Stimulated activated memory B cell treated with anti-CD40 and anti-IgM and Interleukin-4, amounts not matched to agents 10 μg/mL and 1 μg/mL and 100 μg/mL, for 72 hours (primary cell): Measurements from ENCODE around the gene A1CF.
"Not testable (repeated sequence)": the region's sequence is repeated elsewhere in the genome, so short reads cannot be mapped to it uniquely, and the experiment has no call there.

ENCODE experiments used
- ATAC-seq: fragments of 150-1000 bp; cut with Tn5 transposase; 2 replicates; pipeline ENCODE4 v1.10.0; 2021
- H3K27ac Mint-ChIP-seq: one replicate; pipeline ENCODE4 v1.8.0; 2022; ENCODE audit warnings: mild to moderate bottlenecking, mixed read lengths
- H3K27me3 Mint-ChIP-seq: one replicate; pipeline ENCODE4 v1.8.0; 2022; ENCODE audit warnings: mixed read lengths
- H3K36me3 Mint-ChIP-seq: one replicate; pipeline ENCODE4 v1.8.0; 2022; ENCODE audit warnings: mixed read lengths
- H3K4me1 Mint-ChIP-seq: one replicate; pipeline ENCODE4 v1.8.0; 2022; ENCODE audit warnings: mixed read lengths
- H3K4me3 Mint-ChIP-seq: one replicate; pipeline ENCODE4 v1.8.0; 2022; ENCODE audit warnings: mild to moderate bottlenecking, moderate library complexity, mixed read lengths
- H3K9me3 Mint-ChIP-seq: one replicate; pipeline ENCODE4 v1.8.0; 2022; ENCODE audit warnings: mixed read lengths

The A1CF gene

GRCh38 chr10:50884302-50884701, 1.1 kb downstream of the A1CF start:
- Mint-ChIP-seq H3K27me3 (peaks cover 15% of the 10 kb centered on the region), H3K4me1 (no peaks in the 10 kb centered on the region), H3K9me3 (no peaks in the 10 kb centered on the region), H3K27ac (no peak overlapping the region), H3K4me3 (no peak overlapping the region), H3K36me3 (no peaks in the 10 kb centered on the region)
- ATAC-seq = no peak

GRCh38 chr10:50883629-50884028, 1.8 kb downstream of the A1CF start:
- ATAC-seq = no peak
- Mint-ChIP-seq H3K9me3 (no peaks in the 10 kb centered on the region), H3K27ac (no peak overlapping the region), H3K27me3 (peaks cover 15% of the 10 kb centered on the region), H3K4me3 (no peak overlapping the region), H3K36me3 (no peaks in the 10 kb centered on the region), H3K4me1 (no peaks in the 10 kb centered on the region)

GRCh38 chr10:50882540-50882983, 2.9 kb downstream of the A1CF start:
- Mint-ChIP-seq H3K27ac (no peak overlapping the region), H3K9me3 (no peaks in the 10 kb centered on the region), H3K36me3 (no peaks in the 10 kb centered on the region), H3K4me3 (no peak overlapping the region), H3K4me1 (no peaks in the 10 kb centered on the region), H3K27me3 (peaks cover 15% of the 10 kb centered on the region)
- no peak for ATAC-seq

- not testable (repeated sequence) for ATAC-seq, H3K4me3 Mint-ChIP-seq, H3K4me1 Mint-ChIP-seq, H3K27ac Mint-ChIP-seq, H3K9me3 Mint-ChIP-seq, H3K36me3 Mint-ChIP-seq, H3K27me3 Mint-ChIP-seq
Observed at GRCh38 chr10:50881046-50881445, 4.4 kb downstream of the A1CF start.

- Mint-ChIP-seq H3K9me3 (no peaks in the 10 kb centered on the region), H3K4me3 (no peak overlapping the region), H3K36me3 (no peaks in the 10 kb centered on the region), H3K4me1 (no peaks in the 10 kb centered on the region), H3K27ac (no peak overlapping the region), H3K27me3 (no peaks in the 10 kb centered on the region)
- ATAC-seq = no peak
Observed at GRCh38 chr10:50876429-50876828, 9.0 kb downstream of the A1CF start.

- H3K36me3 Mint-ChIP-seq = no peaks in the 10 kb centered on the region
- no peak overlapping the region for H3K27ac Mint-ChIP-seq
- no peak overlapping the region for H3K4me3 Mint-ChIP-seq
- no peaks in the 10 kb centered on the region for H3K9me3 Mint-ChIP-seq
- no peaks in the 10 kb centered on the region for H3K27me3 Mint-ChIP-seq
- H3K4me1 Mint-ChIP-seq = no peaks in the 10 kb centered on the region
- no peak for ATAC-seq
Observed at GRCh38 chr10:50874723-50875122, 10.7 kb downstream of the A1CF start.

GRCh38 chr10:50866317-50866716, 19.1 kb downstream of the A1CF start:
- no peaks in the 10 kb centered on the region for H3K36me3 Mint-ChIP-seq
- no peaks in the 10 kb centered on the region for H3K9me3 Mint-ChIP-seq
- H3K27me3 Mint-ChIP-seq = peaks cover 18% of the 10 kb centered on the region
- H3K27ac Mint-ChIP-seq = no peak overlapping the region
- no peak for ATAC-seq
- no peaks in the 10 kb centered on the region for H3K4me1 Mint-ChIP-seq
- no peak overlapping the region for H3K4me3 Mint-ChIP-seq

- Mint-ChIP-seq H3K9me3 (no peaks in the 10 kb centered on the region), H3K4me1 (no peaks in the 10 kb centered on the region), H3K4me3 (no peak overlapping the region), H3K27ac (no peak overlapping the region), H3K27me3 (peaks cover 16% of the 10 kb centered on the region), H3K36me3 (no peaks in the 10 kb centered on the region)
- ATAC-seq = no peak
Observed at GRCh38 chr10:50862719-50863118, 22.7 kb downstream of the A1CF start.

GRCh38 chr10:50861370-50861769, 24.1 kb downstream of the A1CF start:
- peaks cover 2% of the 10 kb centered on the region for H3K27me3 Mint-ChIP-seq

GRCh38 chr10:50857579-50857978, 27.8 kb downstream of the A1CF start:
- no peaks in the 10 kb centered on the region for H3K9me3 Mint-ChIP-seq
- H3K27me3 Mint-ChIP-seq = no peaks in the 10 kb centered on the region
- H3K27ac Mint-ChIP-seq = no peak overlapping the region
- no peaks in the 10 kb centered on the region for H3K4me1 Mint-ChIP-seq
- no peak for ATAC-seq
- no peak overlapping the region for H3K4me3 Mint-ChIP-seq
- no peaks in the 10 kb centered on the region for H3K36me3 Mint-ChIP-seq

More at GRCh38 chr10:50861370-50861769, 24.1 kb downstream of the A1CF start:
- Mint-ChIP-seq H3K4me1 (no peaks in the 10 kb centered on the region), H3K4me3 (no peak overlapping the region), H3K27ac (no peak overlapping the region), H3K9me3 (no peaks in the 10 kb centered on the region), H3K36me3 (no peaks in the 10 kb centered on the region)
- no peak for ATAC-seq

- ATAC-seq = no peak
- H3K9me3 Mint-ChIP-seq = no peaks in the 10 kb centered on the region
- H3K27ac Mint-ChIP-seq = no peak overlapping the region
- no peaks in the 10 kb centered on the region for H3K27me3 Mint-ChIP-seq
- no peak overlapping the region for H3K4me3 Mint-ChIP-seq
- H3K36me3 Mint-ChIP-seq = no peaks in the 10 kb centered on the region
- no peaks in the 10 kb centered on the region for H3K4me1 Mint-ChIP-seq
Observed at GRCh38 chr10:50855461-50855860, 30.0 kb downstream of the A1CF start.

- H3K4me1 Mint-ChIP-seq = no peaks in the 10 kb centered on the region
Observed at GRCh38 chr10:50855015-50855414, 30.4 kb downstream of the A1CF start.

GRCh38 chr10:50853557-50853956, 31.9 kb downstream of the A1CF start:
- Mint-ChIP-seq H3K36me3 (no peaks in the 10 kb centered on the region), H3K4me1 (no peaks in the 10 kb centered on the region), H3K4me3 (no peak overlapping the region), H3K27me3 (no peaks in the 10 kb centered on the region), H3K9me3 (no peaks in the 10 kb centered on the region), H3K27ac (no peak overlapping the region)
- ATAC-seq = no peak

More at GRCh38 chr10:50855015-50855414, 30.4 kb downstream of the A1CF start:
- no peak for ATAC-seq
- no peak overlapping the region for H3K4me3 Mint-ChIP-seq
- H3K9me3 Mint-ChIP-seq = no peaks in the 10 kb centered on the region
- H3K36me3 Mint-ChIP-seq = no peaks in the 10 kb centered on the region
- H3K27me3 Mint-ChIP-seq = no peaks in the 10 kb centered on the region
- no peak overlapping the region for H3K27ac Mint-ChIP-seq

- ATAC-seq = no peak
- Mint-ChIP-seq H3K27ac (no peak overlapping the region), H3K9me3 (no peaks in the 10 kb centered on the region), H3K27me3 (no peaks in the 10 kb centered on the region), H3K36me3 (no peaks in the 10 kb centered on the region), H3K4me3 (no peak overlapping the region), H3K4me1 (no peaks in the 10 kb centered on the region)
Observed at GRCh38 chr10:50851884-50852671, 33.3 kb downstream of the A1CF start.

- no peaks in the 10 kb centered on the region for H3K4me1 Mint-ChIP-seq
- no peaks in the 10 kb centered on the region for H3K9me3 Mint-ChIP-seq
- no peak overlapping the region for H3K4me3 Mint-ChIP-seq
- H3K36me3 Mint-ChIP-seq = no peaks in the 10 kb centered on the region
- ATAC-seq = no peak
- no peak overlapping the region for H3K27ac Mint-ChIP-seq
- H3K27me3 Mint-ChIP-seq = no peaks in the 10 kb centered on the region
Observed at GRCh38 chr10:50850578-50851230, 34.7 kb downstream of the A1CF start.

GRCh38 chr10:50846753-50847152, 38.7 kb downstream of the A1CF start:
- no peak overlapping the region for H3K27ac Mint-ChIP-seq
- no peaks in the 10 kb centered on the region for H3K27me3 Mint-ChIP-seq
- no peaks in the 10 kb centered on the region for H3K36me3 Mint-ChIP-seq
- H3K4me3 Mint-ChIP-seq = no peak overlapping the region
- no peaks in the 10 kb centered on the region for H3K4me1 Mint-ChIP-seq
- no peaks in the 10 kb centered on the region for H3K9me3 Mint-ChIP-seq
- ATAC-seq = no peak
